Type B pancreatic cell (in vitro differentiated cells): Measurements from ENCODE around the gene ZNF839. TPM values are rescaled to one million over a fixed set of nuclear protein-coding genes. Genes with fewer than 3 reads are reported as not detected.

Experiments used
- DNase-seq: peaks from one replicate; pipeline ENCODE4 v3.0.0; 2021; ENCODE audit warnings: mixed read lengths; ENCODE audit not compliant: unreplicated experiment; ENCODE audit errors: extremely low spot score
- H3K27ac Mint-ChIP-seq: 2 replicates; pipeline ENCODE4 v1.8.0; 2021; ENCODE audit warnings: mild to moderate bottlenecking, mixed read lengths
- H3K27me3 Mint-ChIP-seq: 2 replicates; pipeline ENCODE4 v1.8.0; 2021; ENCODE audit warnings: mixed read lengths
- H3K36me3 Mint-ChIP-seq: 2 replicates; pipeline ENCODE4 v1.8.0; 2021; ENCODE audit warnings: mixed read lengths
- H3K4me1 Mint-ChIP-seq: one replicate; pipeline ENCODE4 v1.8.0; 2021; ENCODE audit warnings: mixed read lengths; ENCODE audit not compliant: unreplicated experiment
- H3K4me3 Mint-ChIP-seq: 2 replicates; pipeline ENCODE4 v1.8.0; 2021; ENCODE audit warnings: mild to moderate bottlenecking, mixed read lengths
- H3K9me3 Mint-ChIP-seq: 2 replicates; pipeline ENCODE4 v1.8.0; 2021; ENCODE audit warnings: mixed read lengths
- CTCF ChIP-seq: fragments of 200-600 bp; sonication (generic); conservative IDR thresholded peaks from 2 replicates; pipeline ENCODE4 v1.5.0; 2021; ENCODE audit warnings: antibody characterized with exemption, mild to moderate bottlenecking
- total RNA-seq: library from RNA; stranded (reverse); gene quantifications from 2 replicates; pipeline ENCODE4 v1.2.1, GENCODE V29; 2021; ENCODE audit warnings: low replicate concordance

The ZNF839 gene
- total RNA-seq, 1 donor from 2014 or later, result 16.4 TPM

GRCh38 chr14:102375119-102375518, 55.6 kb downstream of the ZNF839 start:
- H3K9me3 Mint-ChIP-seq, result no peaks in the 10 kb centered on the region
- no peak overlapping the region for H3K4me3 Mint-ChIP-seq
- no peaks in the 10 kb centered on the region for H3K27me3 Mint-ChIP-seq
- DNase-seq, result no peak
- H3K27ac Mint-ChIP-seq, result no peak overlapping the region
- peaks cover 19% of the 10 kb centered on the region for H3K36me3 Mint-ChIP-seq
- TF ChIP-seq CTCF, result no peak
- peaks cover 5% of the 10 kb centered on the region for H3K4me1 Mint-ChIP-seq

GRCh38 chr14:102377696-102378095, 58.1 kb downstream of the ZNF839 start:
- TF ChIP-seq CTCF, result no peak
- no peaks in the 10 kb centered on the region for H3K4me1 Mint-ChIP-seq
- peaks cover 22% of the 10 kb centered on the region for H3K36me3 Mint-ChIP-seq

GRCh38 chr14:102378830-102379229, 59.3 kb downstream of the ZNF839 start:
- no peak overlapping the region for H3K4me3 Mint-ChIP-seq
- no peaks in the 10 kb centered on the region for H3K27me3 Mint-ChIP-seq
- DNase-seq, result no peak
- peaks cover 22% of the 10 kb centered on the region for H3K36me3 Mint-ChIP-seq
- H3K4me1 Mint-ChIP-seq, result no peaks in the 10 kb centered on the region
- TF ChIP-seq CTCF, result no peak
- H3K27ac Mint-ChIP-seq, result no peak overlapping the region
- H3K9me3 Mint-ChIP-seq, result no peaks in the 10 kb centered on the region

More at GRCh38 chr14:102377696-102378095, 58.1 kb downstream of the ZNF839 start:
- Mint-ChIP-seq H3K9me3 (no peaks in the 10 kb centered on the region), H3K27ac (no peak overlapping the region), H3K27me3 (no peaks in the 10 kb centered on the region), H3K4me3 (no peak overlapping the region)
- DNase-seq, result no peak

- no peak overlapping the region for H3K4me3 Mint-ChIP-seq
- no peak for DNase-seq
- peaks cover 10% of the 10 kb centered on the region for H3K36me3 Mint-ChIP-seq
- TF ChIP-seq CTCF, result no peak
- H3K9me3 Mint-ChIP-seq, result no peaks in the 10 kb centered on the region
- H3K27ac Mint-ChIP-seq, result no peak overlapping the region
- no peaks in the 10 kb centered on the region for H3K27me3 Mint-ChIP-seq
- H3K4me1 Mint-ChIP-seq, result peaks cover 6% of the 10 kb centered on the region
Measured at GRCh38 chr14:102387086-102387485, 67.5 kb downstream of the ZNF839 start.

GRCh38 chr14:102389246-102389645, 69.7 kb downstream of the ZNF839 start:
- Mint-ChIP-seq H3K9me3 (no peaks in the 10 kb centered on the region), H3K36me3 (peaks cover 10% of the 10 kb centered on the region), H3K27ac (no peak overlapping the region), H3K4me3 (no peak overlapping the region), H3K4me1 (peaks cover 6% of the 10 kb centered on the region), H3K27me3 (no peaks in the 10 kb centered on the region)
- no peak for TF ChIP-seq CTCF
- no peak for DNase-seq
